H9 (cell line): ENCODE data around the gene LMCD1. TPM values are rescaled to one million over a fixed set of nuclear protein-coding genes. Genes with fewer than 3 reads are reported as not detected.

Experiments used
- DNase-seq: peaks from one replicate; pipeline ENCODE4 v3.0.0-alpha.2; 2017
- H2AFZ ChIP-seq: one replicate; pipeline ENCODE4 v1.6.1; 2013; ENCODE audit warnings: mild to moderate bottlenecking, low read length, control low read depth, moderate library complexity
- H2AK5ac ChIP-seq: 2 replicates; pipeline ENCODE4 v1.6.1; 2013; ENCODE audit warnings: low read length, control low read depth, mixed read lengths; ENCODE audit not compliant: insufficient read length
- H2BK120ac ChIP-seq: one replicate; pipeline ENCODE4 v1.6.1; 2013; ENCODE audit warnings: low read depth, mild to moderate bottlenecking, low read length, control low read depth, inconsistent platforms; ENCODE audit not compliant: poor library complexity, severe bottlenecking
- H2BK12ac ChIP-seq: 2 replicates; pipeline ENCODE4 v1.6.1; 2013; ENCODE audit warnings: low read length, control low read depth, mixed read lengths, low read depth; ENCODE audit not compliant: insufficient read length
- H2BK15ac ChIP-seq: 2 replicates; pipeline ENCODE4 v1.6.1; 2013; ENCODE audit warnings: low read depth, low read length, control low read depth
- H2BK20ac ChIP-seq: one replicate; pipeline ENCODE4 v1.6.1; 2013; ENCODE audit warnings: low read depth, mild to moderate bottlenecking, low read length, control low read depth, inconsistent platforms; ENCODE audit not compliant: poor library complexity, severe bottlenecking
- H2BK5ac ChIP-seq: 2 replicates; pipeline ENCODE4 v1.6.1; 2013; ENCODE audit warnings: low read length, control low read depth, mixed read lengths; ENCODE audit not compliant: insufficient read length
- H3K14ac ChIP-seq: 2 replicates; pipeline ENCODE4 v1.6.1; 2013; ENCODE audit warnings: low read length, control low read depth; ENCODE audit not compliant: insufficient read depth
- H3K18ac ChIP-seq: 2 replicates; pipeline ENCODE4 v1.6.1; 2013; ENCODE audit warnings: low read depth, mild to moderate bottlenecking, mixed read lengths, low read length, control low read depth; ENCODE audit not compliant: insufficient read length
- H3K23ac ChIP-seq: 2 replicates; pipeline ENCODE4 v1.6.1; 2013; ENCODE audit warnings: low read length, control low read depth, mixed read lengths, low read depth; ENCODE audit not compliant: insufficient read length
- H3K23me2 ChIP-seq: 2 replicates; pipeline ENCODE4 v1.6.1; 2013; ENCODE audit warnings: low read depth, mild to moderate bottlenecking, mixed read lengths, low read length, control low read depth; ENCODE audit not compliant: insufficient read length, poor library complexity, severe bottlenecking
- H3K27ac ChIP-seq: 2 replicates; pipeline ENCODE4 v1.5.1; 2013; ENCODE audit warnings: low read length, control low read depth, mixed read lengths, low read depth; ENCODE audit not compliant: insufficient read length
- H3K27me3 ChIP-seq: 2 replicates; pipeline ENCODE4 v1.6.1; 2013; ENCODE audit warnings: low read length, control low read depth, inconsistent platforms; ENCODE audit not compliant: insufficient read depth
- H3K4ac ChIP-seq: 2 replicates; pipeline ENCODE4 v1.6.1; 2013; ENCODE audit warnings: low read depth, mild to moderate bottlenecking, control low read depth, inconsistent platforms, low read length, moderate library complexity
- H3K4me1 ChIP-seq: 2 replicates; pipeline ENCODE4 v1.6.1; 2013; ENCODE audit warnings: low read length, control low read depth, inconsistent platforms; ENCODE audit not compliant: insufficient read depth
- H3K4me2 ChIP-seq: 2 replicates; pipeline ENCODE4 v1.6.1; 2013; ENCODE audit warnings: low read length, control low read depth, mixed read lengths; ENCODE audit not compliant: insufficient read length, insufficient read depth
- H3K56ac ChIP-seq: 2 replicates; pipeline ENCODE4 v1.6.1; 2013; ENCODE audit warnings: low read depth, mild to moderate bottlenecking, mixed read lengths, low read length, control low read depth; ENCODE audit not compliant: insufficient read length
- H3K79me1 ChIP-seq: 2 replicates; pipeline ENCODE4 v1.6.1; 2013; ENCODE audit warnings: low read depth, mild to moderate bottlenecking, moderate library complexity, low read length, control low read depth, inconsistent platforms; ENCODE audit not compliant: insufficient read depth, poor library complexity, severe bottlenecking
- H3K79me2 ChIP-seq: 2 replicates; pipeline ENCODE4 v1.6.1; 2013; ENCODE audit warnings: low read length, control low read depth, inconsistent platforms; ENCODE audit not compliant: insufficient read depth
- H3K9ac ChIP-seq: 2 replicates; pipeline ENCODE4 v1.6.1; 2013; ENCODE audit warnings: low read length, control low read depth, mixed read lengths; ENCODE audit not compliant: insufficient read length; ENCODE audit errors: extremely low read depth
- H3K9me3 ChIP-seq: one replicate; pipeline ENCODE4 v1.6.1; 2013; ENCODE audit warnings: low read depth, low read length, inconsistent platforms; ENCODE audit not compliant: control insufficient read depth
- H3T11ph ChIP-seq: one replicate; pipeline ENCODE4 v1.6.1; 2013; ENCODE audit warnings: mild to moderate bottlenecking, low read length, control low read depth, inconsistent platforms
- H4K20me1 ChIP-seq: one replicate; pipeline ENCODE4 v1.6.1; 2013; ENCODE audit not compliant: control insufficient read depth, insufficient read length, insufficient read depth
- H4K5ac ChIP-seq: 2 replicates; pipeline ENCODE4 v1.6.1; 2013; ENCODE audit warnings: low read depth, mild to moderate bottlenecking, mixed read lengths, low read length, control low read depth; ENCODE audit not compliant: insufficient read length
- H4K8ac ChIP-seq: replicated peaks from 2 replicates; pipeline ENCODE4 v1.6.1; 2013; ENCODE audit warnings: low read length, control low read depth, mixed read lengths, low read depth; ENCODE audit not compliant: insufficient read length
- H4K91ac ChIP-seq: 2 replicates; pipeline ENCODE4 v1.6.1; 2013; ENCODE audit warnings: low read depth, mild to moderate bottlenecking, moderate library complexity, mixed read lengths, low read length, control low read depth; ENCODE audit not compliant: insufficient read length
- H3K27ac Mint-ChIP-seq, 3 experiments: 2 replicates in 2 of 3; 3 replicates in 1 of 3; pipeline ENCODE4 v1.8.0; 2020 to 2021; ENCODE audit warnings: mixed read lengths in 3 of 3, mild to moderate bottlenecking in 1 of 3, moderate library complexity in 1 of 3
- H3K27me3 Mint-ChIP-seq: 2 replicates; pipeline ENCODE4 v1.8.0; 2021; ENCODE audit warnings: low read depth, mild to moderate bottlenecking, moderate library complexity, mixed read lengths
- H3K36me3 Mint-ChIP-seq, 3 experiments: 2 replicates in 2 of 3; 3 replicates in 1 of 3; pipeline ENCODE4 v1.8.0; 2020 to 2021; ENCODE audit warnings: low read depth in 3 of 3, mixed read lengths in 3 of 3; ENCODE audit not compliant: insufficient read depth in 1 of 3
- H3K4me1 Mint-ChIP-seq, 2 experiments: 2 replicates each; pipeline ENCODE4 v1.8.0; 2020; ENCODE audit warnings: mixed read lengths in 2 of 2
- H3K4me3 Mint-ChIP-seq, 2 experiments: 2 replicates in 1 of 2; 3 replicates in 1 of 2; pipeline ENCODE4 v1.8.0; 2020 to 2021; ENCODE audit warnings: mild to moderate bottlenecking in 2 of 2, mixed read lengths in 2 of 2, moderate library complexity in 1 of 2
- H3K9me3 Mint-ChIP-seq, 2 experiments: 2 replicates in 1 of 2; 3 replicates in 1 of 2; pipeline ENCODE4 v1.8.0; 2020; ENCODE audit warnings: mild to moderate bottlenecking in 2 of 2, mixed read lengths in 2 of 2, moderate library complexity in 1 of 2
- CTCF ChIP-seq: fragments of 200-600 bp; sonication (generic); conservative IDR thresholded peaks from 3 replicates; pipeline ENCODE4 v1.8.0; 2021; ENCODE audit warnings: antibody characterized with exemption, mild to moderate bottlenecking
- WGBS: extraction: QIAGEN DNeasy Blood & Tissue Kit; methylation state at CpG from one replicate; pipeline ENCODE4 v1.1.7; 2013; ENCODE audit warnings: missing lambda C conversion rate, low lambda C conversion rate, mixed read lengths; ENCODE audit not compliant: insufficient read length; ENCODE audit errors: extremely low coverage; 5-methylcytosine and 5-hydroxymethylcytosine counted together
- total RNA-seq: library from RNA; stranded (reverse); gene quantifications from 2 replicates; pipeline ENCODE4 v1.2.1, GENCODE V29; 2021

The LMCD1 gene
- total RNA-seq, 1 experiment from 2014 or later = 19.2 TPM

GRCh38 chr3:8604006-8604405 is 102.4 kb downstream of the LMCD1 start:
- H2BK20ac ChIP-seq = no peak overlapping the region
- H3K23ac ChIP-seq = no peak overlapping the region
- peaks cover 9 to 12% of the 10 kb centered on the region in 2 experiments for H3K4me1 Mint-ChIP-seq
- H3T11ph ChIP-seq = no peak overlapping the region
- H3K23me2 ChIP-seq = no peaks in the 10 kb centered on the region
- H3K9me3 ChIP-seq = no peaks in the 10 kb centered on the region
- no peak for TF ChIP-seq CTCF
- H4K8ac ChIP-seq = no peak overlapping the region
- no peak overlapping the region for H2BK5ac ChIP-seq
- DNase-seq = no peak
- H3K9ac ChIP-seq = no peak overlapping the region
- H4K20me1 ChIP-seq = no peaks in the 10 kb centered on the region
- WGBS = no CpG with 5 or more reads among the region's 7 CpGs
- no peak overlapping the region for H2BK15ac ChIP-seq
- no peak overlapping the region for H3K18ac ChIP-seq
- no peak overlapping the region for H3K27ac Mint-ChIP-seq
- H3K4ac ChIP-seq = no peak overlapping the region
- H3K79me1 ChIP-seq = no peaks in the 10 kb centered on the region
- no peak overlapping the region for H2AFZ ChIP-seq
- H3K27me3 ChIP-seq = no peaks in the 10 kb centered on the region
- H3K56ac ChIP-seq = no peak overlapping the region
- H3K4me2 ChIP-seq = no peak overlapping the region
- no peak overlapping the region for H2BK12ac ChIP-seq
- H3K4me1 ChIP-seq = no peaks in the 10 kb centered on the region
- no peaks in the 10 kb centered on the region; the same call in 1 of the 2 replicates for H3K27me3 Mint-ChIP-seq
- H3K9me3 Mint-ChIP-seq = peaks cover 0 to 6% of the 10 kb centered on the region in 2 experiments; a peak in 1 of 5 replicates
- no peak overlapping the region for H3K14ac ChIP-seq
- no peak overlapping the region for H4K5ac ChIP-seq
- H3K27ac ChIP-seq = no peak overlapping the region
- no peak overlapping the region for H3K4me3 Mint-ChIP-seq
- no peaks in the 10 kb centered on the region for H3K79me2 ChIP-seq
- H4K91ac ChIP-seq = no peak overlapping the region
- H2BK120ac ChIP-seq = no peak overlapping the region
- H2AK5ac ChIP-seq = no peak overlapping the region
- peaks cover 0 to 7% (median 6%) of the 10 kb centered on the region in 3 experiments; a peak in 3 of 7 replicates for H3K36me3 Mint-ChIP-seq
